H1 (cell line): Measurements from ENCODE around the gene RANBP3L.

Experiments used
- BRCA1 ChIP-seq: IDR thresholded peaks from 2 replicates; pipeline ENCODE4 v1.6.1; 2012; ENCODE audit warnings: low read depth, low read length, improper control_type of control experiment
- CEBPB ChIP-seq: IDR thresholded peaks from 2 replicates; pipeline ENCODE4 v1.6.1; 2012; ENCODE audit warnings: low read depth, low read length
- CTCF ChIP-seq, 3 experiments: IDR thresholded peaks; 1 replicate in 2 of 3; 2 replicates in 1 of 3; pipeline versions ENCODE4 v1.5.1 to v1.6.1; 2011; ENCODE audit warnings: low read length in 3 of 3, mild to moderate bottlenecking in 3 of 3, inconsistent platforms in 2 of 3, low read depth in 1 of 3, moderate library complexity in 1 of 3; ENCODE audit not compliant: insufficient read depth in 1 of 3; ENCODE audit errors: control extremely low read depth in 1 of 3
- GTF2F1 ChIP-seq: IDR thresholded peaks from 2 replicates; pipeline ENCODE4 v1.6.1; 2012; ENCODE audit warnings: low read depth, low read length, improper control_type of control experiment, borderline replicate concordance
- KDM5A ChIP-seq: fragments of 200-600 bp; IDR thresholded peaks from 2 replicates; pipeline ENCODE4 v1.7.1; 2012; ENCODE audit warnings: mild to moderate bottlenecking, low read length, inconsistent platforms, mixed read lengths
- POLR2A ChIP-seq, 2 experiments: IDR thresholded peaks; 1 replicate in 1 of 2; 2 replicates in 1 of 2; pipeline ENCODE4 v1.6.1; 2011; ENCODE audit warnings: low read depth in 2 of 2, low read length in 2 of 2, mild to moderate bottlenecking in 2 of 2; ENCODE audit errors: control extremely low read depth in 1 of 2
- POLR2AphosphoS5 ChIP-seq: IDR thresholded peaks from 2 replicates; pipeline ENCODE4 v1.6.1; 2011; ENCODE audit warnings: low read depth, low read length
- RFX5 ChIP-seq: IDR thresholded peaks from 2 replicates; pipeline ENCODE4 v1.6.1; 2011; ENCODE audit warnings: low read depth, low read length, improper control_type of control experiment, borderline replicate concordance
- RNF2 ChIP-seq: fragments of 200-900, 300-1000 bp; sonication (generic); IDR thresholded peaks from 2 replicates; pipeline ENCODE4 v1.7.1; 2016; ENCODE audit warnings: borderline replicate concordance, low read depth, mild to moderate bottlenecking, antibody characterized with exemption, low read length; ENCODE audit not compliant: poor library complexity, severe bottlenecking; ENCODE audit errors: missing control alignments
- SIN3A ChIP-seq, 2 experiments: IDR thresholded peaks in 1 of 2; conservative IDR thresholded peaks in 1 of 2; 2 replicates each; pipeline ENCODE4 v1.6.1; 2011 to 2012; ENCODE audit warnings: low read length in 2 of 2, improper control_type of control experiment in 1 of 2, low read depth in 1 of 2, mild to moderate bottlenecking in 1 of 2
- SP1 ChIP-seq: IDR thresholded peaks from 2 replicates; pipeline ENCODE4 v1.6.1; 2011; ENCODE audit warnings: low read depth, low read length
- TAF1 ChIP-seq: IDR thresholded peaks from 2 replicates; pipeline ENCODE4 v1.6.1; 2011; ENCODE audit warnings: mild to moderate bottlenecking, low read depth, low read length
- TEAD4 ChIP-seq: IDR thresholded peaks from 2 replicates; pipeline ENCODE4 v1.6.1; 2012; ENCODE audit warnings: low read depth, low read length, inconsistent platforms, mixed read lengths
- YY1 ChIP-seq: IDR thresholded peaks from 2 replicates; pipeline ENCODE4 v1.6.1; 2011; ENCODE audit warnings: low read depth, mild to moderate bottlenecking, low read length

GRCh38 chr5:36311956-36312355 lies 10.3 kb upstream of the RANBP3L start:
- no peak for TF ChIP-seq CTCF (IDR thresholded peaks at IDR 0.05; ENCODE audit: control extremely low read depth in 1 of 3, insufficient read depth in 1 of 3, low read depth in 1 of 3, low read length in 3 of 3)
- TF ChIP-seq TEAD4 = no peak
- no peak for TF ChIP-seq SP1
- TF ChIP-seq CEBPB = no peak
- no peak for TF ChIP-seq RFX5
- TF ChIP-seq KDM5A = no peak
- TF ChIP-seq YY1 = no peak
- no peak for TF ChIP-seq RNF2
- no peak for TF ChIP-seq POLR2A (IDR thresholded peaks at IDR 0.05; ENCODE audit: control extremely low read depth in 1 of 2, low read depth in 2 of 2, low read length in 2 of 2)
- TF ChIP-seq GTF2F1 = no peak
- no peak for TF ChIP-seq SIN3A (conservative IDR thresholded peaks at IDR 0.05 in 1 of 2, IDR thresholded peaks at IDR 0.05 in 1 of 2; ENCODE audit: low read depth in 1 of 2, low read length in 2 of 2)
- no peak for TF ChIP-seq TAF1
- TF ChIP-seq POLR2AphosphoS5 = no peak
- TF ChIP-seq BRCA1 = no peak
